Measurements from ENCODE around the gene DCUN1D2. TPM values are rescaled to one million over a fixed set of nuclear protein-coding genes. Genes with fewer than 3 reads are reported as not detected.

The DCUN1D2 gene
- total RNA-seq, 6 experiments from 2014 or later: 6.1 to 11.7 (median 9.3) TPM

DNA sequence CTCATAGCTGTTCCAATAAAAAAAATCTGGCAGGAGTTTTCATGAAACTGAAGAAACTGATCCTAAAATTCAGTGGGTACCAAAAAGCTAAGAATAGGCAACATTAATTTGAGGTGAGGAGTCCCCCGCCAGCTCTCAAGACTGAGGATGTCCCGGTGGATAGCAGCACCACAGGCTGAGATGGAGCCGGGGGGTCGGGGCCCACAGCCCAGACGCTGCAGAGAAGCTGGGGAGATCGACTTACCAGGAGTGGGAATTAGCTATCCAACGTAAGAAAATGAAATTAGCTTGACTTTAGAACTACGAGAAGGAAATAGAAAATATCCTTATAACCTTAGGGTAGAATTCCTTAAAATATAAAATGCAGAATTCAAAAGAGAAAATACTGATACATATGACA is 23.2 kb upstream of the DCUN1D2 start:
- no peak overlapping the region for H3K4me3 ChIP-seq
- TF ChIP-seq, protein P1, sequence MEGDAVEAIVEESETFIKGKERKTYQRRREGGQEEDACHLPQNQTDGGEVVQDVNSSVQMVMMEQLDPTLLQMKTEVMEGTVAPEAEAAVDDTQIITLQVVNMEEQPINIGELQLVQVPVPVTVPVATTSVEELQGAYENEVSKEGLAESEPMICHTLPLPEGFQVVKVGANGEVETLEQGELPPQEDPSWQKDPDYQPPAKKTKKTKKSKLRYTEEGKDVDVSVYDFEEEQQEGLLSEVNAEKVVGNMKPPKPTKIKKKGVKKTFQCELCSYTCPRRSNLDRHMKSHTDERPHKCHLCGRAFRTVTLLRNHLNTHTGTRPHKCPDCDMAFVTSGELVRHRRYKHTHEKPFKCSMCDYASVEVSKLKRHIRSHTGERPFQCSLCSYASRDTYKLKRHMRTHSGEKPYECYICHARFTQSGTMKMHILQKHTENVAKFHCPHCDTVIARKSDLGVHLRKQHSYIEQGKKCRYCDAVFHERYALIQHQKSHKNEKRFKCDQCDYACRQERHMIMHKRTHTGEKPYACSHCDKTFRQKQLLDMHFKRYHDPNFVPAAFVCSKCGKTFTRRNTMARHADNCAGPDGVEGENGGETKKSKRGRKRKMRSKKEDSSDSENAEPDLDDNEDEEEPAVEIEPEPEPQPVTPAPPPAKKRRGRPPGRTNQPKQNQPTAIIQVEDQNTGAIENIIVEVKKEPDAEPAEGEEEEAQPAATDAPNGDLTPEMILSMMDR (IDR thresholded peaks at IDR 0.05): no peak
- TF ChIP-seq POLR2A (IDR thresholded peaks at IDR 0.05): no peak
- no peaks in the 10 kb centered on the region for H3K9me3 ChIP-seq
- H3K27ac ChIP-seq: no peak overlapping the region
- ATAC-seq (no peak), DNase-seq (no peak)
- 88% methylated on average over 7 of the region's 8 CpGs for WGBS (ENCODE audit: insufficient coverage, low coverage, low lambda C conversion rate, missing lambda C conversion rate)
- H3K4me1 ChIP-seq: no peaks in the 10 kb centered on the region
- H3K27me3 ChIP-seq: no peaks in the 10 kb centered on the region
- peaks cover 0 to 7% (median 3%) of the 10 kb centered on the region in 4 donors for H3K36me3 ChIP-seq
- intact Hi-C loops (cut with DNase I): no loop called here

DNA sequence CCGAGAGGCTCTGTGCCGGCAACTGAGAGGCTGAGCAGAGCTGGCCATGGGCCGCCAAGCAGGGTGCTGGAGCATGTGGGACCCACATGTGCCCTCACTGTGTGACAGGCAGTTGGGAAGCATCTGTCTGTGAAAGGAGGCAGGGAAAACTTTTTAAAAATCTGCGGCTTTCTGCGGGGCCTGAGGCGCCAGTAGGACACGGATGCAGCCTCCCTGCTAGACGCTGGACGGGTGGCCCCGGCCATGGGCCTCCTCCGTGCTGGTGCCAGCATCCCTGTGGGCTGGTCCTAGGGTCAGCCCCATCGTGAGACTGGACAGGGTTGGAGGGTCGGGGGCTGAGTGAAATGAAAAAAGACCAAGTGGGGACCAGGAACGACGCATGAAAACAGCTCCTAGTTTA is 20.9 kb upstream of the DCUN1D2 start:
- no peak for TF ChIP-seq POLR2A (IDR thresholded peaks at IDR 0.05)
- TF ChIP-seq, protein P1 (IDR thresholded peaks at IDR 0.05): no peak
- Histone ChIP-seq H3K9me3 (no peaks in the 10 kb centered on the region), H3K4me1 (no peaks in the 10 kb centered on the region), H3K27ac (no peak overlapping the region), H3K4me3 (no peak overlapping the region), H3K27me3 (no peaks in the 10 kb centered on the region), H3K36me3 (peaks cover 0 to 7% (median 3%) of the 10 kb centered on the region in 4 donors)
- no peak for DNase-seq
- no peak for ATAC-seq
- 100% methylated on average over 4 of the region's 15 CpGs for WGBS (ENCODE audit: insufficient coverage, low coverage, low lambda C conversion rate, missing lambda C conversion rate)
- intact Hi-C loops (cut with DNase I): no loop called here

DNA sequence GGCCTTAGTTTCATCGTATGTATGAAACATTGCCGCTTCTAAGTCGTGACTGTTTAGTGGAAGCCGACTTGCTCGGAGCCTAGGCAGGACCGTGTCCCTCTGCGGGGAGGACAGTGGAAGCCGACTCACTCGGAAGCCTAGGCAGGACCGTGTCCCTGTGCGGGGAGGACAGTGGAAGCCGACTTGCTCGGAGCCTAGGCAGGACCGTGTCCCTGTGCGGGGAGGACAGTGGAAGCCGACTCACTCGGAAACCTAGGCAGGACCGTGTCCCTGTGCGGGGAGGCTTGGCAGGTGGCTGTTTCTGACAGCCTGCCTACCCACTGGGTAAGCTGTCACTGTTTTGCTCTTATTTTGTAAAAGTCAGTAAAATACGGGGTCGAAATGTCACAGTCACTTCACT is 20.4 kb upstream of the DCUN1D2 start:
- Histone ChIP-seq H3K36me3 (peaks cover 0 to 7% (median 3%) of the 10 kb centered on the region in 4 donors), H3K27ac (no peak overlapping the region), H3K9me3 (no peaks in the 10 kb centered on the region), H3K4me3 (no peak overlapping the region), H3K4me1 (no peaks in the 10 kb centered on the region), H3K27me3 (no peaks in the 10 kb centered on the region)
- ATAC-seq (no peak), DNase-seq (no peak)
- intact Hi-C loops (cut with DNase I): no loop called here
- no peak for TF ChIP-seq POLR2A (IDR thresholded peaks at IDR 0.05)
- TF ChIP-seq, protein P1 (IDR thresholded peaks at IDR 0.05): no peak
- WGBS (ENCODE audit: insufficient coverage, low coverage, low lambda C conversion rate, missing lambda C conversion rate): 94% methylated on average over 7 of the region's 21 CpGs

DNA sequence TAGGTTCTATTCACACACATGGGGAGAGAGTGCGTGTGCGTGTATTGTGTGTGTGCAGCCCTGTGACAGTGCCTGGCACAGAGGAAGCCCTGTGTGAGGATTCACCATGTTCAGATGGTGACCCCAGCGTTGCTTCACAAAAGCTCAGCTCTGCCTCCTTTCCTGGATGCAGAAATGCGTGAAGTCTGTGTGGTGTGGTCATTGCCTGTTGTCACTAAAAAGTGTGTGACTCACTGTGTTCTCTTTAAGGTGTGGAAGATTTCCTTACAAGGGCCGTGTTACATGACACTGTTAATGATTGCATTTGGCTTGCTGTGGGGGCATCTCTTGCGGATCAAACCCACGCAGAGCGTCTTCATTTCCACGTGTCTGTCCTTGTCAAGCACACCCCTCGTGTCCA is 19.5 kb upstream of the DCUN1D2 start:
- H3K9me3 ChIP-seq: no peaks in the 10 kb centered on the region
- peaks cover 0 to 7% (median 3%) of the 10 kb centered on the region in 4 donors for H3K36me3 ChIP-seq
- no peaks in the 10 kb centered on the region for H3K4me1 ChIP-seq
- 100% methylated on average over 6 of the region's 10 CpGs for WGBS (ENCODE audit: insufficient coverage, low coverage, low lambda C conversion rate, missing lambda C conversion rate)
- no peak for TF ChIP-seq POLR2A (IDR thresholded peaks at IDR 0.05)
- TF ChIP-seq, protein P1 (IDR thresholded peaks at IDR 0.05): no peak
- intact Hi-C loops (cut with DNase I): no loop called here
- H3K4me3 ChIP-seq: no peak overlapping the region
- no peak for ATAC-seq
- no peaks in the 10 kb centered on the region for H3K27me3 ChIP-seq
- no peak for DNase-seq
- H3K27ac ChIP-seq: no peak overlapping the region

Measured in right lobe of liver (tissue), 6 donors.